Measurements from ENCODE around the gene XNDC1N.
A peak's percentile ranks its signal among the peaks of the same experiment; 100 is the strongest.

The XNDC1N gene

GRCh38 chr11:71933141-71933933 is 4.9 kb upstream of the XNDC1N start:
- no peak overlapping the region for H3K4me3 ChIP-seq (ENCODE audit: low read length)
- no peak for TF ChIP-seq CTCF (IDR thresholded peaks at IDR 0.05; ENCODE audit: insufficient read depth, low read depth, low read length, missing control alignments)
- no peak for DNase-seq (ENCODE audit: low read depth)

GRCh38 chr11:71931245-71931602 is 2.8 kb upstream of the XNDC1N start:
- no peak overlapping the region for H3K4me3 ChIP-seq (ENCODE audit: low read length)
- TF ChIP-seq CTCF (IDR thresholded peaks at IDR 0.05; ENCODE audit: insufficient read depth, low read depth, low read length, missing control alignments), result no peak
- DNase-seq (ENCODE audit: low read depth), result no peak

- DNase-seq (ENCODE audit: low read depth), result no peak
- H3K4me3 ChIP-seq (ENCODE audit: low read length), result no peak overlapping the region
- no peak for TF ChIP-seq CTCF (IDR thresholded peaks at IDR 0.05; ENCODE audit: insufficient read depth, low read depth, low read length, missing control alignments)
These were observed 2.3 kb upstream of the XNDC1N start for GRCh38 chr11:71930556-71931244.

- no peak for DNase-seq (ENCODE audit: low read depth)
- no peak for TF ChIP-seq CTCF (IDR thresholded peaks at IDR 0.05; ENCODE audit: insufficient read depth, low read depth, low read length, missing control alignments)
- H3K4me3 ChIP-seq (ENCODE audit: low read length), result peak overlapping the region; percentile 100
These were observed 1.1 kb upstream of the XNDC1N start for GRCh38 chr11:71929491-71929890.

GRCh38 chr11:71928737-71929443 is 496 bp upstream of the XNDC1N start, which contains the start of gene RNF121:
Gene RNF121, plus strand, starts transcription at chr11:71929046. Its CDS starts 16 bp downstream, at chr11:71929062.
- TF ChIP-seq CTCF (IDR thresholded peaks at IDR 0.05; ENCODE audit: insufficient read depth, low read depth, low read length, missing control alignments), result no peak
- peak within 1 kb of the TSS; percentile 100 for H3K4me3 ChIP-seq (ENCODE audit: low read length)
- DNase-seq (ENCODE audit: low read depth), result peak; percentile 98

GRCh38 chr11:71917646-71918140 is 10.7 kb downstream of the XNDC1N start:
- DNase-seq (ENCODE audit: low read depth), result no peak
- no peak overlapping the region for H3K4me3 ChIP-seq (ENCODE audit: low read length)
- TF ChIP-seq CTCF (IDR thresholded peaks at IDR 0.05; ENCODE audit: insufficient read depth, low read depth, low read length, missing control alignments), result no peak
